HG03045 (cell line): ENCODE data around the gene SIGLEC1.

Experiments used
- ATAC-seq: cut with Tn5 transposase; IDR thresholded peaks from one replicate; pipeline ENCODE4 v1.9.1; 2021; ENCODE audit warnings: mild to moderate bottlenecking, moderate library complexity; ENCODE audit not compliant: unreplicated experiment

SIGLEC1 gene

DNA sequence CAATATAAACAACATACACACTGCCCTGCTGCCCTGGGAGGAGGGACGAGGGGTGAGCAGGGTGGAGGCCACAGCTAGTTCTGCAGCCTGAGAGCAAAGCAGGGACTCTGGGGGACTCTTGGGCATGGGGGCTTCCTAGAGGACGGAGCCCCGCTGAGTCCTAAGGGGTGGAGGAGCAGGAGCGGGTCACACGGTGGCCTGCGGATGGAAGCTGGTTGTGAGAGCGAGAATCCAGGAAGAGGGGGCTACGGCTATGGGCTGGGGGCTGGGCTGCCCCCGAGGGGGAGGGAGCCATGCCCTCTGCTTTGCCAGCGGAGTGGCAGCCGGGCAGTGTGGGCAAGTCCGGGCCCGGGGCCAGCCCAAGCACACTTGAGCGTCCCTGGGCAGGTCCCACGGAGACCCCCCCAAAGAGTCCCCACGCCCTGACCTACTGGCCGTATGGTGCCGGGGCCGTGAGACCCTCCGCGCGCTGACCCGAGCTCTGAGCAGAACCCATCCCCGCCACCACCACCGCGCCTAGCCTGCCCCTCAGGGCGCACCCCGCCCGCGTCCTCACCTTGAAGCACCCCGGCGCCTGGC lies 31.0 kb downstream of the SIGLEC1 start:
- no peak for ATAC-seq

DNA sequence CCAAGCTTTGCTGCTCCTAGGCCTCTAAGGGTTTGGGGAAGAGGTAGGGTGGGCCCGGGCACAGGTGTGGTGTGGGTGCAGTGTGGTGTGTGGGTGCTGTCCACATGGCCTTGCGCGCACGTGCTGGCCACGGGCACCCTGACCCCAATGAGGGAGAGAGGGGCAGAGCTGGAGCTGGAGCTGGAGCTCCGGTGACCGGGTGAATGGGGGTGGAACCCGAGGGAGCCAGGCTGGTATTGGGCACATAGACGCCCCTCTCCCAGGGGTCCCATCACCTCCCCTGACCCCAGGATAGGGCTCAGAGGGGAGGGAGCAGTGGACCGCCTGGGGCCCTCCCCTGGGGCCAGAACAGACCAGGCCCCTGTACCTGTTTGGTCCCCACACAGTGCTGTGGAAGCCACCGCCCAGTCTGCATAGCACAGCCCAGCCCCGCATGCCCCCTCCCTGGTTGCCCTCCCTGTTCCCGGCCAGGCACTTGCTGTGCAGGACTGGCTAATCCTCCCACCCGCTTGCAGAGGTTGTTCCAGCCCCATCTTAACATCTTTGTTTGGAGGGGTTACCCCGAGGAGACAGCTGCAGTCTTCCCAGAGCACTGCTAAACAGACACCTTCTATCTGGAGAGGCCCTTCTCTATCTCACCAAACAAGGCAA lies 31.6 kb downstream of the SIGLEC1 start:
- no peak for ATAC-seq

DNA sequence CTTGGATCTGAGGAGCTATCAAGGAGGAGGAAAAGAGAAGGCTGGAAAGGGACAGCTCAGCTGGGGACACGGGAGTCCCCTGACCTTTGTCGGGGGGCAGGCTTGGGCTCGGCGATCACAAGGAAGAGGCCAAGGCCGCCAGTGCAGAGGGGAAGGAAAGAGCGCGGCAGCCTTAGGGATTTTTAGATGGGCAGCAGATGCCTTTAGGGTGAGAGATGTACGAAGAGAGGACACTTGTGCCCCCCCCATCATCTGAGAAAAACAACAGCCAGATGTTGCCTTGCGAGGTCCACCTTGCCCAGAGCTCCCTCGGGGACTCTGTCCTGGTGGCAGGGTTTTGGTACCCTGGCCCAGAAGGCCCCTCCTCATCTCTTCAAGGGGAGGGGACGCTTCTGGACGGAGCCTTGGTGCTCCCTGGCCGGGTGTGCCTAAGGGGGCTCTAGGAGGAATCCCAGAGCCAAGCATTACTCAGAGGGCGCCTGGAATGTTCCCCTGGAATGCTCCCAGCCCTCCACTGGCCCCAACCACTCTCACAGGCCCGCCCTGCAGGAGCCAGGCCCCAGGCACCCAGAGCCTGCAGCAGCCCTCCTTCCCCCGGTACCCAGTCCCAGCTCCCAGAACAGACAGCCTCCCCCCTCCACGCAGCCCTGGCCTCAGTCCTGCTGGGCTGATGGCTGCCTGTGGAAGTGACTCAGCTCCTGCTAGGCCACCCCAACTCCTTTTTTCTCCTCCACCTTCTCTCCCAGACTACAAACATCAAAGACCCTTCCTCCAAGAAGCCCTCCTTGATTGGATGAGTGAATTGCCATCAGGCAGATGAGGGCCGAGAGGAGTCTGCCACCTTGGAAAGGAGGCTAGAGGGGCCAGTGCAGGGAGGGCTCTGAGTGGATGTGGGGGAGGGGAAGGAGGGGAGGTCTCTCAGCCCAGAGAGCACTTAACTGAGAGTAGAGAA lies 32.4 kb downstream of the SIGLEC1 start:
- no peak for ATAC-seq

- no peak for ATAC-seq
Measured at GRCh38 chr20:3678856-3679720, 33.3 kb downstream of the SIGLEC1 start.

GRCh38 chr20:3678198-3678597 lies 34.2 kb downstream of the SIGLEC1 start:
- ATAC-seq: no peak

GRCh38 chr20:3677733-3678132 lies 34.7 kb downstream of the SIGLEC1 start:
- ATAC-seq: no peak

DNA sequence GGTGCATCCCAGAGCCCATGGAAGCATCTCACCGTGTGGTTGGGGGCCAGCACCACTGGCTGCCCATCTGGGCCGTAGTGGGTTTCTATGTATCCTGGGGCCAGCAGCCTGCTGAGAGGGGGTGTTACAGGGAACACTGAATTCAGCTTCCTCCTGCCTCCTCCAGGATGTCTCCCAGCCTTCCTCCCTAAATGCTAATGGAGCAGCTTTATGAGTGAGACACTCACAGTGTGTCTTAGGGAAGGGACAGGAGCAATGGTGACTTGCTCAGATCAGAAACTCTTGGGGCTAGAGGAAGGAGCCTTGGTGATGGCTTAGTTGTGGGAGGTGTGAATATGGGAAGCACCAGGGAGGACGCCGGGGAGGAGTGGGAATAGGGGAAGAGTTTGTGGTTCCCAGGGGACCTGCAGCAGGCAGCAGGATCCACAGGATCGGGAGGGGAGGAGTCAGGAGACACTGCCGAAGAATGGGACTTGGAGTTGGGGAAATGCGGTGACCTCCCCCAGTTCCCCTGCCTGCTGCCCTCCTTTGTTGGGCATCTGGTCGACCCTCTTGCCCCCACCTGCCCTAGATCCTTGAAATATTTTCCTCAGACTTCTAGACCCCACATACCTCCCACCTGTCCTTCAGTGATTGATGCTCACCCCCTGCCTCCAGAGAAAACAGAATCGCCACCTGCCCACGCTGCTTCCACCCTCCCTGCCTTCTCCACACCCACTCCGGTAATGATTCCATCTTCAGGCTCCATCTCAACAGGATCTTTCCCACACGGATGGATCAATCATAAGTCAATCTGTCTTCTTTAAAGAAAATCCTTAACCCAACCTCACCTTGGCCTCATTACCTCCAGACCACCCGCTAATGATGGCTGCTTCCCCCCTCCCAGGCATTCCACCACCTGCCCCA lies 37.2 kb downstream of the SIGLEC1 start:
- ATAC-seq: no peak

DNA sequence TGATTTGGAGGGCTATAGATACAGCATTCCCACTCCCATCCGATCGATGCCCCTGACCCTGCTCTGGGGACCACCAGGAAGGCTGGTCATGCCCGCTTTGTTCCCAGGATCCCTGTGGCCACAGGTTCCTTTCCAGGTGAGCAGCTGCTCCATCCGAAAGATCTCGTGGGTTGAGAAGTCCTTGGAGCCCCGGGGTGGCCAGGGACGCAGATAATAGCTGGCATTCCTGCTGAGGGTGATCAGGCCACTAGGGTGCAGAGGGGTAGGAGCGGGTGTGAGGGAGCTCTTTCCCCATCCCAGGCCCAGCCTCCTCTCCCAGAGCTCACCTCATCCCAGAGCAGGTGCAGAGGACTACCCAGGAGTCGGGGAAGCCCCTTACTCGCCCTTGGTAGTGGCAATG lies 38.0 kb downstream of the SIGLEC1 start:
- ATAC-seq: no peak

DNA sequence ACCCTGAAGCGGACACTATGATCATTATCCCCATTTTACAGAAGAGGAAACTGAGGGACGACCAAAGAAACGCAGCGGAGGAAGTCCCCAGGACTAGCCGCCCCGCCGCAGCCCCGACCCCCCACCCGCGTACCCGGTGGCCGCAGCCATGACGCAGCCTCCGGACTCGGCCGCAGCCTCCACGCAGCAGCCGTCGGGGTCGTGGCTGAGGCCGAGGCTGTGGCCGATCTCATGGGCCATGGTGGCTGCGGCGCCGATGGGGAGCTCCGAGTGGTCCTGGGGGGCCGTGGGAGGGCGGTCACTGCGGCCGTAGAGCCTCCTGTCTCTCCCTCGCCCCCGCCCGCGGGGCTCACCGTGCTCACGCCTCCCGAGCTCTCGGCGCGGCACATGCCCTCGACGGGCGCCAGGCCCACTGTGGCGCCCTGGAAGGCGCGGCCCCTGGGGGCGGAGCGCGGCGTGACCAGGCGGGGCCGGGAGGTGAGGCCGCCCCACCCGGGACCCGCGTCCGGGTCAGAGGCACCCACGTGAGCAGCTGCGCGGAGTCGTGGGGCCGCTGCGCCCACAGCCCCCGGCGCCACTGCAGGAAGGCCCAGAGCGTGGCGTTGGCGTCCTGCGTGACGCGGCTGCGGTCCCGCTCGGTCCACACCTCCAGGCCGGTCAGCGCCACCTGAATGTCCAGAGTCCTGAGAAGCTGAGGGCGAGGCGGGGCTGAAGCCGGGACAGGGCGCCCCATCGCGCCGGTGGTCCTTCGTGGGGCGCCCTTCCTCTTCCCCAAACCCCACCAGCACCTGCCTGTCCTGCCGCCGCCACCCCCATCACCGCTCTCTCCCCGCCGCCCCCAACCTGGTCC lies 39.0 kb downstream of the SIGLEC1 start:
- ATAC-seq: no peak

- no peak for ATAC-seq
Measured at GRCh38 chr20:3672547-3673171, 39.7 kb downstream of the SIGLEC1 start.

- no peak for ATAC-seq
Measured at GRCh38 chr20:3671986-3672546, 40.3 kb downstream of the SIGLEC1 start.

DNA sequence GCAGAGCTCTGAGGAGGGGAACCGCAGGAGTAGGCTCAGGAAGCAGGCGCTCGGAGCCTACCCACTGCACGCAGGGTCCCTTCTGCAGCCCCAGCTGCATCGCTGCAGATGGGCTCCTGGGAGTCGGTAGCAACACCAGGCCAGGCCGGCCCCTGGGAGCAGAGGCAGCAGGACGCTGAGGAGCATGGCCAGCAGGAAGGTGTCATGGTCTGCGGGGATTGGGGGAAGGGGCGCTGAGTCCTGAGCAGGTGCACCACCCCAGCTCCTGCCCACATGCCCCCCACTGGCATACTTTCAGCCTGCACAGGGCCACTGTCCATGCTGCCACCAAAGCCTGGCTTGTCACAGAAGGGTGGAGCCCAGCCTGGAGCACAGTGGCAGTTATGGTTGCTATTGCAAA lies 41.5 kb downstream of the SIGLEC1 start:
- no peak for ATAC-seq

DNA sequence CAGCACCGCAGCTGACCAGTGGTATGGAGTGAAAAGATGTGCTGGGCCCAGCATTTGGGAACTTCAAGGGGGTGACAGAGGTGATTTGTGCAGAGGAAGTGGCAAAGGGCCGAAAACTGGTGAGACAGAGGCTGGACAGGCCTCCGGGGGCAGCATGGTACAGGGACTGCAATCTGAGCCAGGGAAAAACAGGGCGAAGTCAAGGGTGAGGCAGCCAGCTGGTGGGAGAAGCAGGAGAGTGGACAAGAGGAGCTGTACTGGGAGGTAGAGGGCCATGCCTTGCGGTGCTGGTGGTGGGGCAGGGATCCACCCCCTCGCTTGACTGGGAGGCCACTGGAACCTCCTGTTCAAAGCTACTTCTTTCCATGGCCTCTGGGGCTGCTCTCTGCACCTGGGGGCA lies 41.9 kb downstream of the SIGLEC1 start:
- no peak for ATAC-seq

GRCh38 chr20:3669710-3670367 lies 42.6 kb downstream of the SIGLEC1 start:
- no peak for ATAC-seq

GRCh38 chr20:3667434-3668037 lies 44.9 kb downstream of the SIGLEC1 start:
- no peak for ATAC-seq

DNA sequence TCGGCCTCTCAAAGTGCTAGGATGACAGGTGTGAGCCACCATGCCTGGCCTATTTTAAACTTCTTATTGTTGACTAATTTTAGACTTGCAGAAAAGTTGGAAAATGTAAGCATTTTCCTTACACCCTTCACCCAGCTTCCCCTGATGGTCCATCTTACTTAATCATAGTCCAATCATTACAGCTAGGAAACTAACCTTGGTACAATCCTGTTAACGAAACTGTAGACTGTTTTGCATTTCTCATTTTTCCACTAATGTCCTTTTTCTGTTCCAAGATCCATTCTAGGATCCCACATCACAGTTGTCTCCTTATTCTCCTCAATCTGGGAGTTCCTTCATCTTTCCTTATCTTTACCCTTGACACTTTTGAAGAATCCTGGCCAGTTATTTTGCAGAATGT lies 48.5 kb downstream of the SIGLEC1 start:
- ATAC-seq: no peak

GRCh38 chr20:3663031-3663701 lies 49.2 kb downstream of the SIGLEC1 start, which contains the start of gene GFRA4:
TSS of gene GFRA4 (minus strand) at chr20:3663399. CDS start at chr20:3663399, 0 bp downstream.
- no peak for ATAC-seq
